Testis (tissue), 3 donors: ENCODE measurements around the gene L3HYPDH. TPM values are rescaled to one million over a fixed set of nuclear protein-coding genes. Genes with fewer than 3 reads are reported as not detected.

Source experiments
- DNase-seq: peaks from one replicate; pipeline ENCODE4 v3.0.0-alpha.2; 2019
- H3K27ac ChIP-seq, 2 donors: fragments of 200-600 bp; sonication (generic); one replicate each; pipeline ENCODE4 v1.5.1; 2019
- H3K27me3 ChIP-seq: fragments of 200-600 bp; sonication (generic); one replicate; pipeline ENCODE4 v1.5.1; 2019
- H3K36me3 ChIP-seq: fragments of 200-600 bp; sonication (generic); one replicate; pipeline ENCODE4 v1.5.1; 2017; ENCODE audit warnings: low read depth; ENCODE audit errors: missing control alignments
- H3K4me1 ChIP-seq: fragments of 200-600 bp; sonication (generic); one replicate; pipeline ENCODE4 v1.5.1; 2019
- H3K4me3 ChIP-seq, 2 donors: fragments of 200-600 bp; sonication (generic); one replicate each; pipeline ENCODE4 v1.5.1; 2017 to 2019
- H3K9me3 ChIP-seq: fragments of 200-600 bp; sonication (generic); one replicate; pipeline ENCODE4 v1.5.1; 2017
- POLR2A ChIP-seq: fragments of 450-650 bp; IDR thresholded peaks from one replicate; pipeline ENCODE4 v1.6.1; 2017; ENCODE audit warnings: antibody characterized with exemption, mild to moderate bottlenecking, moderate library complexity
- WGBS, 2 donors: methylation state at CpG; one replicate each; pipeline ENCODE4 v1.1.5; 2018; 5-methylcytosine and 5-hydroxymethylcytosine counted together
- intact Hi-C: fragments of 100-400 bp; cut with DNase I; formaldehyde crosslinking; loops from one replicate; pipeline ENCODE4 v1.15.1; 2023; ENCODE audit warnings: low total_unique reads
- polyA plus RNA-seq: library from polyadenylated mRNA; stranded (reverse); fragments of 350-450 nt; fragmentation: Illumina TruSeq; extraction: RNeasy Lipid Tissue Mini Kit (QIAGEN cat#74804); gene quantifications from one replicate; pipeline ENCODE4 v1.2.3, GENCODE V29; 2014; ENCODE audit warnings: low read depth, low replicate concordance; ENCODE audit not compliant: insufficient read depth
- total RNA-seq, 2 donors: library from RNA; depleted of rRNA; stranded (reverse); fragments of >200 nt; gene quantifications; one replicate each; pipeline ENCODE4 v1.2.3, GENCODE V29; 2016
- TF ChIP-seq, protein P1 (sequence below), 3 experiments: fragments of 450-650 bp in 2 of 3; fragments of 200-600 bp in 1 of 3; sonication (generic) in 1 of 3; IDR thresholded peaks; one replicate each; pipeline ENCODE4 v1.5.1; 2016 to 2019; ENCODE audit warnings: antibody characterized with exemption in 3 of 3, mild to moderate bottlenecking in 2 of 3, moderate library complexity in 1 of 3

Gene L3HYPDH
- total and polyA plus RNA-seq, 3 donors from 2014 or later: 48.2 to 74.3 (median 63.2) TPM

GRCh38 chr14:59460378-59460777 lies 23.8 kb downstream of the L3HYPDH start:
- TF ChIP-seq, protein P1, sequence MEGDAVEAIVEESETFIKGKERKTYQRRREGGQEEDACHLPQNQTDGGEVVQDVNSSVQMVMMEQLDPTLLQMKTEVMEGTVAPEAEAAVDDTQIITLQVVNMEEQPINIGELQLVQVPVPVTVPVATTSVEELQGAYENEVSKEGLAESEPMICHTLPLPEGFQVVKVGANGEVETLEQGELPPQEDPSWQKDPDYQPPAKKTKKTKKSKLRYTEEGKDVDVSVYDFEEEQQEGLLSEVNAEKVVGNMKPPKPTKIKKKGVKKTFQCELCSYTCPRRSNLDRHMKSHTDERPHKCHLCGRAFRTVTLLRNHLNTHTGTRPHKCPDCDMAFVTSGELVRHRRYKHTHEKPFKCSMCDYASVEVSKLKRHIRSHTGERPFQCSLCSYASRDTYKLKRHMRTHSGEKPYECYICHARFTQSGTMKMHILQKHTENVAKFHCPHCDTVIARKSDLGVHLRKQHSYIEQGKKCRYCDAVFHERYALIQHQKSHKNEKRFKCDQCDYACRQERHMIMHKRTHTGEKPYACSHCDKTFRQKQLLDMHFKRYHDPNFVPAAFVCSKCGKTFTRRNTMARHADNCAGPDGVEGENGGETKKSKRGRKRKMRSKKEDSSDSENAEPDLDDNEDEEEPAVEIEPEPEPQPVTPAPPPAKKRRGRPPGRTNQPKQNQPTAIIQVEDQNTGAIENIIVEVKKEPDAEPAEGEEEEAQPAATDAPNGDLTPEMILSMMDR (IDR thresholded peaks at IDR 0.05): no peak
- TF ChIP-seq POLR2A: no peak

DNA sequence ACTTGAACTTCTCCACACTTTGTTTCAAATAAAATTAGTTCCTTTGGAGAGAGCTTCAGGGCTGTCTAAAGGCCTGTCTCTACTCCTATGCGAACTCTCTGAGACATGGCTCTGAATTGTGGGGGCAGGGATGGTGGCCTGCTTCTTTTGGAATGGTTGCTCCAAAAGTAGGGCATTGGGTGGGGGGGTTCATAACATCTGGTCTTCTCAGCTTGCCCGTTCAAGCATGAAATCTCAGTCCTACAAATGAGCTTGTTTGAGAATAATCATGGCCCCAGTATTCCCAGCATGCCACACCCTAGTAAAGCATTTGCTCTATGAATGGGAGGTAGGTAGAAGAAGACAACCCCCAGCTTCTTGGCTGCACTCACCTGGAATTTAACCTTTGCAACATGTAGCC lies 25.7 kb downstream of the L3HYPDH start:
- no peak for TF ChIP-seq POLR2A
- TF ChIP-seq, protein P1 (IDR thresholded peaks at IDR 0.05): no peak
- H3K27ac ChIP-seq: no peak overlapping the region
- no peaks in the 10 kb centered on the region for H3K36me3 ChIP-seq
- no peaks in the 10 kb centered on the region for H3K27me3 ChIP-seq
- intact Hi-C loops: no loop called here
- H3K4me1 ChIP-seq: no peaks in the 10 kb centered on the region
- no peaks in the 10 kb centered on the region for H3K9me3 ChIP-seq
- DNase-seq: no peak
- no peak overlapping the region for H3K4me3 ChIP-seq
- WGBS, 2 donors: 91 to 96% methylated on average over 2 of the region's 2 CpGs

More at GRCh38 chr14:59460378-59460777, 23.8 kb downstream of the L3HYPDH start:
- Histone ChIP-seq H3K27ac (no peak overlapping the region), H3K36me3 (no peaks in the 10 kb centered on the region), H3K4me3 (no peak overlapping the region), H3K27me3 (no peaks in the 10 kb centered on the region), H3K4me1 (peaks cover 5% of the 10 kb centered on the region), H3K9me3 (no peaks in the 10 kb centered on the region)
- DNase-seq: no peak
- WGBS, 2 donors: 86 to 93% methylated on average over 1 of the region's 1 CpG
- intact Hi-C loops: no loop called here

DNA sequence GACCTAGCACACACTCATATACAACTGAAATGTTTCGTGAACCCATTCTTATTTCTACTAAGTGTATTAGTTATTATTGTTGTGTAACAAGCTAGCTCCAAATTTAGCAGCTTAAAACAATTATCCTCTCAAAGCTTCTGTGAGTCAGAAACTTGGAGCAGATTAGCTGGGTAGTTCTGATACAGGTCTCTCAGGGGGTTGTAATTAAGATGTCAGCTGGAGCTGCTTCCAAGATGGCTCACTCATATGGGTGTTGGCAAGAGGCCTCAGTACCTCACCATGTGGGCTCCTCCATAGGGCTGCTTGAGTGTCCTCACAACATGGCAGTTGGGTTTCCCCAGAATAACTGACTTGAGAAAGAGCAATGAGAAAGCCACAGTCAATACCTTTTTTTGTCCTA lies 28.8 kb downstream of the L3HYPDH start:
- Histone ChIP-seq H3K4me3 (no peak overlapping the region), H3K36me3 (no peaks in the 10 kb centered on the region), H3K4me1 (no peaks in the 10 kb centered on the region), H3K9me3 (no peaks in the 10 kb centered on the region), H3K27ac (no peak overlapping the region), H3K27me3 (no peaks in the 10 kb centered on the region)
- TF ChIP-seq, protein P1 (IDR thresholded peaks at IDR 0.05): no peak
- no peak for TF ChIP-seq POLR2A
- WGBS, 2 donors: 91 to 95% methylated on average over 1 of the region's 1 CpG
- intact Hi-C loops: no loop called here
- no peak for DNase-seq

GRCh38 chr14:59454139-59454538 lies 30.1 kb downstream of the L3HYPDH start:
- Histone ChIP-seq H3K27me3 (no peaks in the 10 kb centered on the region), H3K4me3 (no peak overlapping the region), H3K36me3 (no peaks in the 10 kb centered on the region), H3K27ac (no peak overlapping the region), H3K9me3 (no peaks in the 10 kb centered on the region), H3K4me1 (no peaks in the 10 kb centered on the region)
- 68 to 72% methylated on average over 2 of the region's 2 CpGs for WGBS, 2 donors
- intact Hi-C loops: no loop called here
- no peak for DNase-seq
- TF ChIP-seq POLR2A: no peak
- TF ChIP-seq, protein P1 (IDR thresholded peaks at IDR 0.05): no peak

GRCh38 chr14:59451849-59452248 lies 32.4 kb downstream of the L3HYPDH start:
- Histone ChIP-seq H3K4me3 (no peak overlapping the region), H3K27me3 (no peaks in the 10 kb centered on the region), H3K4me1 (no peaks in the 10 kb centered on the region), H3K9me3 (no peaks in the 10 kb centered on the region), H3K36me3 (no peaks in the 10 kb centered on the region), H3K27ac (no peak overlapping the region)
- 89 to 93% methylated on average over 1 of the region's 1 CpG for WGBS, 2 donors
- DNase-seq: no peak
- no peak for TF ChIP-seq POLR2A
- TF ChIP-seq, protein P1 (IDR thresholded peaks at IDR 0.05): no peak
- intact Hi-C loops: no loop called here
